ENCODE results near the gene FAM177B. TPM values are rescaled to one million over a fixed set of nuclear protein-coding genes. Genes with fewer than 3 reads are reported as not detected.

FAM177B gene
- total RNA-seq (under 1 TPM in 1 of 4 donors, not detected in 3; 0.28 TPM), polyA plus RNA-seq (0.14 TPM)
- long read RNA-seq, donor 1, result 0 reads
- long read RNA-seq, donor 2, result 0 reads
- long read RNA-seq, donor 3, result 0 reads
- long read RNA-seq, donor 4, result 0 reads

GRCh38 chr1:222736972-222737371 lies at the start of gene FAM177B:
Gene FAM177B, plus strand, starts transcription at chr1:222737202. Its CDS starts 9,344 bp downstream, at chr1:222746546.
- no peak for ATAC-seq
- H3K4me3 ChIP-seq (ENCODE audit: low read length), result no peak within 1 kb of the TSS
- intact Hi-C loops (cut with DNase I), result loop anchor here in 2 of 4 donors (5.0 to 10.0 kb wide), 2 partner anchors 345 to 348 kb away; no protein-coding TSS in a partner anchor
- no peak within 1 kb of the TSS for H3K27ac ChIP-seq (ENCODE audit: low read length)
- DNase-seq, result no peak
- no peaks in the 10 kb centered on the region for H3K4me1 ChIP-seq (ENCODE audit: control insufficient read depth, insufficient read depth, low read length)
- 68% methylated on average over 1 of the region's 1 CpG for WGBS
- no peaks in the 10 kb centered on the region for H3K27me3 ChIP-seq (ENCODE audit: control insufficient read depth, insufficient read depth)
- H3K9me3 ChIP-seq (ENCODE audit: control insufficient read depth, low read length), result no peaks in the 10 kb centered on the region

GRCh38 chr1:222691016-222691415 lies 46.0 kb upstream of the FAM177B start:
- Histone ChIP-seq H3K4me1 (ENCODE audit: control insufficient read depth, insufficient read depth, low read length) (peaks cover 2% of the 10 kb centered on the region), H3K4me3 (ENCODE audit: low read length) (no peak overlapping the region), H3K9me3 (ENCODE audit: control insufficient read depth, low read length) (no peaks in the 10 kb centered on the region), H3K27me3 (ENCODE audit: control insufficient read depth, insufficient read depth) (no peaks in the 10 kb centered on the region), H3K27ac (ENCODE audit: low read length) (no peak overlapping the region)
- DNase-seq (no peak), ATAC-seq (no peak)
- WGBS, result 90% methylated on average over 1 of the region's 1 CpG
- intact Hi-C loops (cut with DNase I), result no loop called here

- 88% methylated on average over 5 of the region's 5 CpGs for WGBS
- intact Hi-C loops (cut with DNase I), result no loop called here
Measured at GRCh38 chr1:222694927-222695326, 42.1 kb upstream of the FAM177B start.

DNA sequence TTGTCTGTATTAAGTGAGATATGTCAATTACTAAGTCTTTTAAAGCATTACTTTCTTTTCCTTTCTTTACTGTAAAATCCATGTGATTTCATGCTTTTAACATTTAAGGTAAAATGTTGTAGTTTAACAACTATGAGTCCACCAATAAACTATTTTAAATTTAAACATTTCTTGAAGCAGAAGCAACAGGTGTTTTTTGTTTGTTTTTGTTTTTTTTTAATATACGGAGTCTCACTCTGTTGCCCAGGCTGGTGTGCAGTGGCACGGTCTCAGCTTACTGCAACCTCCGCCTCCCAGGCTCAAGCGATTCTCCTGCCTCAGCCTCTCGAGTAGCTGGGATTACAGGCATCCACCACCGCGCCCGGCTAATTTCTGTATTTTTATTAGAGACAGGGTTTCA lies 40.3 kb upstream of the FAM177B start:
- intact Hi-C loops (cut with DNase I), result no loop called here
- peaks cover 2% of the 10 kb centered on the region for H3K4me1 ChIP-seq (ENCODE audit: control insufficient read depth, insufficient read depth, low read length)
- H3K27ac ChIP-seq (ENCODE audit: low read length), result no peak overlapping the region
- H3K4me3 ChIP-seq (ENCODE audit: low read length), result no peak overlapping the region
- H3K27me3 ChIP-seq (ENCODE audit: control insufficient read depth, insufficient read depth), result no peaks in the 10 kb centered on the region
- no peak for ATAC-seq
- no peak for DNase-seq
- WGBS, result 97% methylated on average over 8 of the region's 8 CpGs
- H3K9me3 ChIP-seq (ENCODE audit: control insufficient read depth, low read length), result no peaks in the 10 kb centered on the region

More at GRCh38 chr1:222694927-222695326, 42.1 kb upstream of the FAM177B start:
- Histone ChIP-seq H3K27me3 (ENCODE audit: control insufficient read depth, insufficient read depth) (no peaks in the 10 kb centered on the region), H3K9me3 (ENCODE audit: control insufficient read depth, low read length) (no peaks in the 10 kb centered on the region), H3K4me1 (ENCODE audit: control insufficient read depth, insufficient read depth, low read length) (peaks cover 2% of the 10 kb centered on the region), H3K27ac (ENCODE audit: low read length) (no peak overlapping the region), H3K4me3 (ENCODE audit: low read length) (no peak overlapping the region)
- ATAC-seq, result no peak
- no peak for DNase-seq

- peaks cover under 1% of the 10 kb centered on the region for H3K4me1 ChIP-seq (ENCODE audit: control insufficient read depth, insufficient read depth, low read length)
- no peak overlapping the region for H3K27ac ChIP-seq (ENCODE audit: low read length)
- no peaks in the 10 kb centered on the region for H3K9me3 ChIP-seq (ENCODE audit: control insufficient read depth, low read length)
- WGBS, result 95% methylated on average over 2 of the region's 2 CpGs
- H3K27me3 ChIP-seq (ENCODE audit: control insufficient read depth, insufficient read depth), result no peaks in the 10 kb centered on the region
- no peak overlapping the region for H3K4me3 ChIP-seq (ENCODE audit: low read length)
- no peak for DNase-seq
- intact Hi-C loops (cut with DNase I), result no loop called here
- no peak for ATAC-seq
Measured at GRCh38 chr1:222697203-222697602, 39.8 kb upstream of the FAM177B start.

- intact Hi-C loops (cut with DNase I), result no loop called here
- Histone ChIP-seq H3K9me3 (ENCODE audit: control insufficient read depth, low read length) (no peaks in the 10 kb centered on the region), H3K27me3 (ENCODE audit: control insufficient read depth, insufficient read depth) (no peaks in the 10 kb centered on the region), H3K4me1 (ENCODE audit: control insufficient read depth, insufficient read depth, low read length) (no peaks in the 10 kb centered on the region), H3K4me3 (ENCODE audit: low read length) (no peak overlapping the region), H3K27ac (ENCODE audit: low read length) (no peak overlapping the region)
- DNase-seq (no peak), ATAC-seq (peak in 1 of 2 donors; percentile 45)
- WGBS, result 64% methylated on average over 2 of the region's 2 CpGs
Measured at GRCh38 chr1:222697826-222698225, 39.2 kb upstream of the FAM177B start.

- Histone ChIP-seq H3K27ac (ENCODE audit: low read length) (no peak overlapping the region), H3K27me3 (ENCODE audit: control insufficient read depth, insufficient read depth) (no peaks in the 10 kb centered on the region), H3K4me3 (ENCODE audit: low read length) (no peak overlapping the region), H3K4me1 (ENCODE audit: control insufficient read depth, insufficient read depth, low read length) (no peaks in the 10 kb centered on the region), H3K9me3 (ENCODE audit: control insufficient read depth, low read length) (no peaks in the 10 kb centered on the region)
- ATAC-seq (no peak), DNase-seq (no peak)
- intact Hi-C loops (cut with DNase I), result no loop called here
- WGBS, result 69% methylated on average over 4 of the region's 4 CpGs
Measured at GRCh38 chr1:222702210-222702609, 34.8 kb upstream of the FAM177B start.

GRCh38 chr1:222704260-222704659 lies 32.7 kb upstream of the FAM177B start:
- ATAC-seq (no peak), DNase-seq (no peak)
- Histone ChIP-seq H3K4me3 (ENCODE audit: low read length) (no peak overlapping the region), H3K4me1 (ENCODE audit: control insufficient read depth, insufficient read depth, low read length) (no peaks in the 10 kb centered on the region), H3K9me3 (ENCODE audit: control insufficient read depth, low read length) (no peaks in the 10 kb centered on the region), H3K27ac (ENCODE audit: low read length) (no peak overlapping the region), H3K27me3 (ENCODE audit: control insufficient read depth, insufficient read depth) (no peaks in the 10 kb centered on the region)
- 95% methylated on average over 1 of the region's 1 CpG for WGBS
- intact Hi-C loops (cut with DNase I), result no loop called here

GRCh38 chr1:222706815-222707214 lies 30.2 kb upstream of the FAM177B start:
- DNase-seq (no peak), ATAC-seq (no peak)
- no peaks in the 10 kb centered on the region for H3K4me1 ChIP-seq (ENCODE audit: control insufficient read depth, insufficient read depth, low read length)
- intact Hi-C loops (cut with DNase I), result no loop called here
- H3K4me3 ChIP-seq (ENCODE audit: low read length), result no peak overlapping the region
- H3K27ac ChIP-seq (ENCODE audit: low read length), result no peak overlapping the region
- H3K27me3 ChIP-seq (ENCODE audit: control insufficient read depth, insufficient read depth), result no peaks in the 10 kb centered on the region
- whole genome bisulfite sequencing, result 73% methylated on average over 4 of the region's 4 CpGs
- no peaks in the 10 kb centered on the region for H3K9me3 ChIP-seq (ENCODE audit: control insufficient read depth, low read length)

DNA sequence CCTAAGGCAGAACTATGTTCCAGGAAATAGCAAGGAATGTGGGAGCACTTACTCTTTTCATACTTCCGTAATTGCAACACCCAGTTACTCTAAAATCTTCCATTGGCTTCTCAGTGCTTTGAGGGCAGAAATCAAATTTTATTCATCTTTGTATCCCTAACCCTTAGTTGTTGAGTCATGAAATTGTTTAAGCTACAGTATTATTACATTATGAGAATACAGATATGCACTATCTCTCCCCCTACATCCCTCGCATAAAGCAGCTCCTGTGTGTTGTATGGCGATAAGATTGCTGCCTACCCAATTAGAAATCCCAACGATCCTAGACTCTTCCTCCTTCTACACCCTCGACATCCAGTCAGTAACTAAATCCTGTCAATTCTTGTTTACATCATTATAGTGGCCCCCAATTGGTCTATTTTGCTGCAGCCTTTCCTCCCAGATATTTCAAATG lies 27.3 kb upstream of the FAM177B start:
- no peak overlapping the region for H3K4me3 ChIP-seq (ENCODE audit: low read length)
- no peak overlapping the region for H3K27ac ChIP-seq (ENCODE audit: low read length)
- H3K9me3 ChIP-seq (ENCODE audit: control insufficient read depth, low read length), result no peaks in the 10 kb centered on the region
- DNase-seq, result no peak
- no peaks in the 10 kb centered on the region for H3K4me1 ChIP-seq (ENCODE audit: control insufficient read depth, insufficient read depth, low read length)
- WGBS, result 66% methylated on average over 5 of the region's 5 CpGs
- H3K27me3 ChIP-seq (ENCODE audit: control insufficient read depth, insufficient read depth), result no peaks in the 10 kb centered on the region
- ATAC-seq, result no peak
- intact Hi-C loops (cut with DNase I), result loop anchor here in 1 of 4 donors (10.0 kb wide), 1 partner anchor 65 kb away; no protein-coding TSS in a partner anchor

DNA sequence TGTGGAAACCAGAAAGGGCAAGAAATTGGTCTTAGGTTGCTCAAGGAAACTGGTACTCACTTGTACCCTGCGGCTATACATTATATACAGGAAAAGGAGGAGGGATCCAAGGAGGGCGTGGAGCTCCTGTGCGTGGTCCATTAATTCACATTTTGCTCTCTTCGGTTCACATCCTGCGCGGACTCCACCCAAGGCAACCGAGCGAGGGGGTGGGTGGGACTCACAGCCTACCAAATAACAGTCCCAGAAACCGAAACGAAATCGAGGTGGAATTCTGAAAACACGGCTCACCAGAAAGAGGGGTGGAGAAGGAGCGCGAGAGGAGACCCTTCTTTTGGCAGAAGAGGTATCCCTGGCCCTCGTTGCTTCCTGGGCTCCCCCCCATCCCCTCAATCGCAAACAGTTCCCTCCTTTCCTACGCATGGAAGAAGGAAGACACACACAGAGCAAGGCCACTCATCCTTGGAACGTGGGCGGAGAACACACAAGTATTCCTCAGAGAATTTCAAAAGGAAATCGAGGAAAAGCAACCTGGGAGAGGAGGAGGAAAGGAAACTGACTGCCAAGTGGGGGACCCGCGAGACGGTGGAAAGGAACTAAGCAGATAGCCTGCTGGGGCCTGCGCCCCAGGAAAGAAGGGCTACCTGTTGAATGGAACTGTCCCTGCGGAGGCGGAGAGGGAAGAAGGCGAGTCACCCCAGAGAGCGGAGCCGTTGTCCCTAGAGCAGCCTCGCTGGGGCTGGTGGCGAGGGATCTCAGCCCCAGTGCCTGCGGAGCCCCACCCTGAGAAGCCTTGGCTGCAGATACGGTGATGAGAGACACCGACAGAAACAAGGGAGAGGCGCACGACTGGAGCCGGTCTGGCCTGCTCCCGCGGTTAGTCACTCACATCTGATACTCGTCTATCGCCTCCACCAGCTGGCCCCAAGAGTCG lies 25.4 kb upstream of the FAM177B start:
- peak; percentile 53 to 68 for ATAC-seq
- WGBS, result under 1% methylated on average over 42 of the region's 42 CpGs

More for the DNA sequence above, 25.4 kb upstream of the FAM177B start:
- H3K27ac ChIP-seq (ENCODE audit: low read length), result peak overlapping the region; percentile 91
- no peaks in the 10 kb centered on the region for H3K9me3 ChIP-seq (ENCODE audit: control insufficient read depth, low read length)
- peak overlapping the region; percentile 72 for H3K4me3 ChIP-seq (ENCODE audit: low read length)
- intact Hi-C loops (cut with DNase I), result loop anchor here in 1 of 4 donors (10.0 kb wide), 1 partner anchor 67 kb away; no protein-coding TSS in a partner anchor
- H3K4me1 ChIP-seq (ENCODE audit: control insufficient read depth, insufficient read depth, low read length), result no peaks in the 10 kb centered on the region
- DNase-seq, result peak; percentile 74 to 86 (median 76)
- H3K27me3 ChIP-seq (ENCODE audit: control insufficient read depth, insufficient read depth), result no peaks in the 10 kb centered on the region
